HG03066 (cell line): Measurements from ENCODE around the gene ECEL1.

Experiments
- ATAC-seq: cut with Tn5 transposase; IDR thresholded peaks from one replicate; pipeline ENCODE4 v1.9.1; 2021; ENCODE audit warnings: low read depth; ENCODE audit not compliant: unreplicated experiment

The ECEL1 gene

GRCh38 chr2:232431705-232432590 is 55.7 kb downstream of the ECEL1 start:
- ATAC-seq, result no peak
